Epidermal melanocyte (primary cell): ENCODE measurements around the gene UBE2O.
"Not testable (repeated sequence)": the region's sequence is repeated elsewhere in the genome, so short reads cannot be mapped to it uniquely, and the experiment has no call there.

Experiments
- DNase-seq: peaks from one replicate; pipeline ENCODE4 v3.0.0; 2011; ENCODE audit warnings: low spot score; ENCODE audit not compliant: insufficient read length

UBE2O gene

GRCh38 chr17:76353004-76353598, 99.9 kb downstream of the UBE2O start:
- DNase-seq, result no peak

- no peak for DNase-seq
These were observed 101.4 kb downstream of the UBE2O start for GRCh38 chr17:76351526-76352071.

GRCh38 chr17:76350463-76350862, 102.5 kb downstream of the UBE2O start:
- no peak for DNase-seq

GRCh38 chr17:76346936-76347335, 106.0 kb downstream of the UBE2O start:
- DNase-seq, result not testable (repeated sequence)

GRCh38 chr17:76345377-76345974, 107.5 kb downstream of the UBE2O start:
- no peak for DNase-seq

- DNase-seq, result no peak
These were observed 109.8 kb downstream of the UBE2O start for GRCh38 chr17:76343106-76343505.

- DNase-seq, result no peak
These were observed 111.7 kb downstream of the UBE2O start for GRCh38 chr17:76341301-76341700.
